ENCODE data around the gene SORL1.

The SORL1 gene

GRCh38 chr11:121550247-121551030, 98.3 kb downstream of the SORL1 start:
- no peak overlapping the region for H3K4me3 ChIP-seq (ENCODE audit: low read length)
- no peak for TF ChIP-seq ZNF274 (IDR thresholded peaks at IDR 0.05; ENCODE audit: low read depth, low read length)

- no peak for TF ChIP-seq ZNF274 (IDR thresholded peaks at IDR 0.05; ENCODE audit: low read depth, low read length)
- no peak overlapping the region for H3K4me3 ChIP-seq (ENCODE audit: low read length)
Observed at GRCh38 chr11:121551463-121551862, 99.3 kb downstream of the SORL1 start.

- TF ChIP-seq ZNF274 (IDR thresholded peaks at IDR 0.05; ENCODE audit: low read depth, low read length) = no peak
- no peak overlapping the region for H3K4me3 ChIP-seq (ENCODE audit: low read length)
Observed at GRCh38 chr11:121552154-121552553, 100.0 kb downstream of the SORL1 start.

GRCh38 chr11:121552644-121553043, 100.5 kb downstream of the SORL1 start:
- H3K4me3 ChIP-seq (ENCODE audit: low read length) = no peak overlapping the region
- TF ChIP-seq ZNF274 (IDR thresholded peaks at IDR 0.05; ENCODE audit: low read depth, low read length) = no peak

GRCh38 chr11:121553389-121553788, 101.3 kb downstream of the SORL1 start:
- no peak for TF ChIP-seq ZNF274 (IDR thresholded peaks at IDR 0.05; ENCODE audit: low read depth, low read length)
- no peak overlapping the region for H3K4me3 ChIP-seq (ENCODE audit: low read length)

- H3K4me3 ChIP-seq (ENCODE audit: low read length) = no peak overlapping the region
- no peak for TF ChIP-seq ZNF274 (IDR thresholded peaks at IDR 0.05; ENCODE audit: low read depth, low read length)
Observed at GRCh38 chr11:121553806-121554205, 101.7 kb downstream of the SORL1 start.

DNA sequence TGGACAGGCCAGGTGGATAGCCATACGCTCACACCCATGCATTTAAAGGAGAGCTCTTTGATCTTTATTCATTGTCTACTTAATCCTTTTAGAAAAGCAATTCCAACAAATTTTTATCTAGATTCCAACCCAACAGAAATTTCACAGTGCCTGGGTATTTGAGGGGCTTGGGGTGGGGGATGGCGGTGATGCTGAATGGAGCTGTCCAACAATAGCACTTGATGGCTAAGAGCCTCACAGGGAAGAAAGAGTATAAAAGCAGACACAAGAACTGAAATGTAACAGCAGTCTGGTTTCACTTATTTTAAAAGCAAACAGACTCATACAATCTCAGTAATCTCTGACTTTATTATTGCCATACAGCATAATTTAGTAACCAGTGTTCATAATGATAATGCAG, 102.4 kb downstream of the SORL1 start:
- no peak for TF ChIP-seq ZNF274 (IDR thresholded peaks at IDR 0.05; ENCODE audit: low read depth, low read length)
- H3K4me3 ChIP-seq (ENCODE audit: low read length) = no peak overlapping the region

DNA sequence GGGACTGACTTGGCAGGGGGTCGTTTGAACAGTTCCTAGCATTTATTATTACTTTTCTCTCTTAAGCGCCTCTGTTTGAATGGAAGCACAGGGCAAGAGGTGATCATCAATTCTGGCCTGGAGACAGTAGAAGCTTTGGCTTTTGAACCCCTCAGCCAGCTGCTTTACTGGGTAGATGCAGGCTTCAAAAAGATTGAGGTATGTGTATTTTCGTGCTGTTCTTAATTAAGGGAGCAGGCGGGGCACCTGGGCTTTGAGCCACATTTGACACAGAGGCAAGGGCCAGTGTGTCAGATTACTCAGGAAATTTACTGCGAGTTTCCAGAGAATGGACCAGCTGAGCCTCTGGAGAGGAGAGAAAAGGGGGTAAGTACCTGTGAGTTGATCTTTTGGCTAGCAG, 103.0 kb downstream of the SORL1 start:
- H3K4me3 ChIP-seq (ENCODE audit: low read length) = no peak overlapping the region
- TF ChIP-seq ZNF274 (IDR thresholded peaks at IDR 0.05; ENCODE audit: low read depth, low read length) = no peak

DNA sequence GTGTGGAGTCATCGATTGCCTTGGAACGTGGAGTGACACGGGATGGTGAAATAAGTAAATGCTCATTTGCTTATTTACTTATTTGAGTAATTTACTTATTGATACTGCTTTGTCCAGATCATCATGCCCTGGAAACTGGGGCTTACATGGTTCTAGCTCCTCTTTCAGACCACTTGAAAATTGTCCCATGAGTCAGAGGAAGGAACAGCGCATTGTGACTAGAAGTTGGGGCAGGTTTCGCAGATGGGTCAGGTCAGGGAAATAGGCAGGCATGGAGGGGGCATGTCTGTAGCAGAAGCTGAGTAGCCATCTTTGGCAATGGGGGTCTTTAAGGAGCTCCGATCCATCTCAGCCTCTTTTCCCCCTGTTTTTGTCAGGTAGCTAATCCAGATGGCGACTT, 104.8 kb downstream of the SORL1 start:
- TF ChIP-seq ZNF274 (IDR thresholded peaks at IDR 0.05; ENCODE audit: low read depth, low read length) = no peak
- no peak overlapping the region for H3K4me3 ChIP-seq (ENCODE audit: low read length)

GRCh38 chr11:121557348-121557747, 105.2 kb downstream of the SORL1 start:
- TF ChIP-seq ZNF274 (IDR thresholded peaks at IDR 0.05; ENCODE audit: low read depth, low read length) = no peak
- H3K4me3 ChIP-seq (ENCODE audit: low read length) = no peak overlapping the region

GRCh38 chr11:121559606-121560200, 107.6 kb downstream of the SORL1 start:
- TF ChIP-seq ZNF274 (IDR thresholded peaks at IDR 0.05; ENCODE audit: low read depth, low read length) = no peak
- no peak overlapping the region for H3K4me3 ChIP-seq (ENCODE audit: low read length)

GRCh38 chr11:121560236-121560635, 108.1 kb downstream of the SORL1 start:
- no peak overlapping the region for H3K4me3 ChIP-seq (ENCODE audit: low read length)
- no peak for TF ChIP-seq ZNF274 (IDR thresholded peaks at IDR 0.05; ENCODE audit: low read depth, low read length)

- no peak overlapping the region for H3K4me3 ChIP-seq (ENCODE audit: low read length)
- TF ChIP-seq ZNF274 (IDR thresholded peaks at IDR 0.05; ENCODE audit: low read depth, low read length) = no peak
Observed at GRCh38 chr11:121561240-121561639, 109.1 kb downstream of the SORL1 start.

DNA sequence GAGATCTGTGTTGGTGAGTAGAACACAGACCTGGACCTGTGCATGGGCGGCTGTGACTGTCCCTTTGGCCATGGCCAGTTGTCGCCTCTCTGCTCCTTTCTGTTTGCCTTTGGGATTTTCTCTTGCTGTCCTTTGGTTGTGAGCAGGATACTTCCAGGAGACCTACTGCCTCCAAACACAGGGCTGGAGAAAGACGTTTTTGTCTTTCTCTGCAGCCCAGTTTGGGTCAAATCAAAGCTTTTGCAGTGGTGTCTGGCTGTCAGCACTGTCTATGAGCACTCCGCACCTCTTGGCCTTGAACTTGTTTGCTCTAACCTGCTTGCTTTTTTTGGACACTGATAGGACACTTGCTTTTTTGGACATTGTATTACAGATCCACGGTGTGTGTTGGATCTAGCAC, 109.6 kb downstream of the SORL1 start:
- H3K4me3 ChIP-seq (ENCODE audit: low read length) = no peak overlapping the region
- no peak for TF ChIP-seq ZNF274 (IDR thresholded peaks at IDR 0.05; ENCODE audit: low read depth, low read length)

GRCh38 chr11:121563003-121563402, 110.9 kb downstream of the SORL1 start:
- TF ChIP-seq ZNF274 (IDR thresholded peaks at IDR 0.05; ENCODE audit: low read depth, low read length) = no peak
- H3K4me3 ChIP-seq (ENCODE audit: low read length) = no peak overlapping the region
